Raji (cell line): ENCODE results near the gene SPG11.

ENCODE experiments used
- POLR2A ChIP-seq: IDR thresholded peaks from 2 replicates; pipeline ENCODE4 v1.6.1; 2011; ENCODE audit warnings: low read depth, low read length, control low read depth; ENCODE audit not compliant: insufficient read depth

SPG11 gene

DNA sequence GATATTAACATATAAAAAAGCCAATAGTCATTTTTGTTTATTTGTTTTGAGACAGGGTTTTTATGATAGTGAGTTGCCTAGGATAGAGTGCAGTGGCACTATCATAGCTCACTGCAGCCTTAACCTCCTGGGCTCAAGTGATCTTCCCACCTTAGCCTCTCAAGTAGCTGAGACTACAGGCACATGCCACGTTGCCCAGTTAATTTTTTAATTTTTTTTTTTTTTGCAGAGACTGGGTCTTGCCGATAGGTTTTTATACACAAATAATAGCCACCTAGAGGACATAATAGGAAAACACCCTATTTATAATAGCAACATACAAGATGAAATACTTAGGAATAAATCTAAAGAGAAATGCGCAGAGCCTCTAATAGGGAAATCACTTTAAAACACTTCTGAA lies 113.2 kb downstream of the SPG11 start:
- no peak for TF ChIP-seq POLR2A

DNA sequence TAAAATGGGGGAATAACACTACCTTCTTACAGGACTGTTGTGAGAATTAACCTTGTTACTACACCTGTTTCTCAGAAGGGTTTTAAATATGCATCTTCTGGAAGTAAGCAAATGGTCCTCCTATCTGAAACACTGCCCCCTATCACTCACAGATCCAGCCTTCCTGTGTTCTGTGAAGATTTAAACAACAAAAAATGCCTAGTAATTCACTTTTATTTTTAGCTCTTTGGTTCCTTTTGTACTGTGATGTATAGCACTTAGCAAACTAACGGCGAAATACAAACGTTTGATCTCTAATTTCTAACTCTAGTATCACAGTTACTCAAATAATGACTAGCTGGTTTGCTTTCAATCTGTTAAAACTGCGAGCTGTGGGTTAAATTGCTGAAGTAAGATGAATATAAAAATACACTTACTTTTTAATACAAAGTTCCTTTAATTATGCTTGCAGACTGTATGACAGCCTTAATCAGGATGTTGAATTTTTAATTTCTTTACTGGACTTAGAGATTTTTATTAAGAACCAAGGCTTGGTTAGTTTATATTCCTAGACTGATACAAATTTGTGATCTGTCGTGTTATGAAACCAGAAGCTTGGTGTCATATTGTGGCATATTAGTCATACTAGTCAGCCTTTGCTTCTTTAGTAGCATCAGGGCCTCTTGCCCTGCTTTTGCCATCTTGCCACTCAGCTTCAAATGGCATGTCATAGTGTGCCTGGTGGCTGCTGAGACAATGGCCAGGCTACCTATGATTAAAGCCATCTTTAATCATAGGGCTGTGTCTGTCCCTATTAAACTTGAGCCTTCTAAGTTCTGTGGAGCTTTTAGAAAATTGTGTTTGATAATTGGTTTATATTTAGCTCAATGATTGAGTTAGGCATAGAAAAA lies 117.3 kb downstream of the SPG11 start:
- no peak for TF ChIP-seq POLR2A

- TF ChIP-seq POLR2A: no peak
Measured at GRCh38 chr15:44542596-44542995, 120.9 kb downstream of the SPG11 start.

DNA sequence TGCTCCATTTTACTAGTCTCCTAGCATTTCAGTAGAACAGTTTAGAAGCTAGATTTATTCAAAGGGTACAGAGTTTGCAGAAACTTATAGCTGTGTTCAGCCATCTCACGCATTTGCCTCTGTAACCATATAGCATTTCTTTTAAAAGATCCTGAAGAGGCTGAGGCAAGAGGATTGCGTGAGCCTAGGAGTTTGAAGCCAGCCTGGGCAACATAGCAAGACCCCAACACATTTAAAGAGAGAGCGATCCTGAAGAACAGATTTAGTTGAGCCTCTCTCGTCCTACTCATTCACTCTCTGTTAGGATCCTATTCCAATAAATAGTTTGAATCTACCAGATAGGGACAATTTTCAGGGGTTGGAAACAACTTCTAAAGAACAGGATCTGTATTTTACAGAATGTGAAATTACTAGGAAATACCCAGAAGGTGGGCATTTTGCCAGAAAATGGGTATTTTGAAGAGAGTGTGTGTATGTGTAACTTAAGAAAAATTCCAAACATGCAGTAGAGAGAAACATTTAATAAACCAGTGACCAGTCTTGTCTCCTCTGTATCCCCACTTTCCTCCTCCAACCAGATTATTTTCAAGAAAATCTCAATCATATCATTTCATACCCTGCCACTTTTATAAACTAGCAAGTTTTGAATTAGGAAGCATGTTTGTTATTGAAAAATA lies 122.0 kb downstream of the SPG11 start:
- TF ChIP-seq POLR2A: no peak

DNA sequence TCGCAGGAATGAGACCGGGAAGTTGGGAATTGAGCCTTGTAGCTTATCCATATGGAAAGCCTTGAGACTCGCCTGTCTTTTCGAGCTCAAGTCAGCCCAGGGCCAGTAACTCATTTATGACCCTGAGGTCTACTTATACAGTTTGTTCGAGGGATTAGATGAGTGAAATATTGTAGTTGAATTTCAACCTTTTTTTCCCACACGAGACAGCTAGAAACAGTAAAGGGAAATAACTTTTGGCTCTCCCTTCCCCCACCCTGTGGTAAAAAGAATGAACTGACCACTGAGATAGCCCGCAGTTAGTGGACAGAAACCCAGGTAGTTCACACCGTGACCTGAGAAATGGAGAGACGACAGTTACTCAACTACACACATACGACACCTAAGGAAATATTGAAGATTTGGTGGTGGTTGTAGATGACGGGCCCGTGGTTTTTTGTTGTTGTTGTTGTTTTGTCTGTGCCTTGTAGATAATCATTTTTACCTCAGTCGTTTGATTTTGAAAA lies 125.7 kb downstream of the SPG11 start:
- no peak for TF ChIP-seq POLR2A

DNA sequence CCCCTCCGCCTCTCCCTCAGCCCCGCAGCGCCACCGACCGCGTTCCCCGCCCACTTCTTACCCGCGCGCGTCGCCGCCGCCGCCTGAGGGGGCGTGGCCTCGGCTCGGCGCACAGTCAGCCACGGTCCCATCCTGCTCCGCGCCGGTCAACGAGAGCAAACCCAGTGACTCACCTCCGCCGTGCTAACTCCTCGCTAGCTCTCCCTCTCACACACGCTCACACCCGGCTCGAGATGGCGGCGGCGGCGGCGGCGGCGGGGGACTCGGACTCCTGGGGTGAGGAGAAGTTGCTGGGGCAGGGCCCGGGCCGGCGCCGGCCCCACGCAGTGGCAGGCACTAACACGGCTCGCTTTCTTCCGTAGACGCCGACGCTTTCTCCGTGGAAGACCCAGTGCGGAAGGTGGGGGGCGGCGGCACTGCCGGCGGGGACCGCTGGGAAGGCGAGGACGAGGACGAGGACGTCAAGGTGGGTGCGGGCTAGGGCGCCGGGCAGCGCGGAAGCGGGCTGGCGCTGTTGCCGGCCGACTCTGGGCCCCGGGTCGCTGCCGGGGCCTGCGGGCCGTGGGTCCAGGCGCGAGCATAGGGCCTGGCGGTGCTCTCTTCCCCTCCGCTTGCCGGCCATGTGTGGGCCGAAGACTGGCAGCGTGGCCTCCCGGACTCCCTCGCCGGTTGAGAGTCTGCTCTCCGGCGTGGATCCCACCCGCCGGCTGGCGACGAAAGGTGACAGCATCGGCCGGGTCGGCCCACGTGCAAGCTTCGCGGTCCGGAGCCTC lies 126.3 kb downstream of the SPG11 start, which contains the start of gene EIF3J:
Gene EIF3J, plus strand, starts transcription at position 186 of the 773 bp plus-strand sequence. Its CDS starts 48 bp downstream, at position 234.
- TF ChIP-seq POLR2A: peak; percentile 87

GRCh38 chr15:44536302-44536961 lies 127.0 kb downstream of the SPG11 start:
- TF ChIP-seq POLR2A: peak; percentile 86

- TF ChIP-seq POLR2A: no peak
Measured at GRCh38 chr15:44535523-44536301, 127.8 kb downstream of the SPG11 start.

GRCh38 chr15:44535092-44535491 lies 128.4 kb downstream of the SPG11 start:
- no peak for TF ChIP-seq POLR2A

- no peak for TF ChIP-seq POLR2A
Measured at GRCh38 chr15:44532689-44533088, 130.8 kb downstream of the SPG11 start.

GRCh38 chr15:44530653-44531052 lies 132.8 kb downstream of the SPG11 start:
- no peak for TF ChIP-seq POLR2A

DNA sequence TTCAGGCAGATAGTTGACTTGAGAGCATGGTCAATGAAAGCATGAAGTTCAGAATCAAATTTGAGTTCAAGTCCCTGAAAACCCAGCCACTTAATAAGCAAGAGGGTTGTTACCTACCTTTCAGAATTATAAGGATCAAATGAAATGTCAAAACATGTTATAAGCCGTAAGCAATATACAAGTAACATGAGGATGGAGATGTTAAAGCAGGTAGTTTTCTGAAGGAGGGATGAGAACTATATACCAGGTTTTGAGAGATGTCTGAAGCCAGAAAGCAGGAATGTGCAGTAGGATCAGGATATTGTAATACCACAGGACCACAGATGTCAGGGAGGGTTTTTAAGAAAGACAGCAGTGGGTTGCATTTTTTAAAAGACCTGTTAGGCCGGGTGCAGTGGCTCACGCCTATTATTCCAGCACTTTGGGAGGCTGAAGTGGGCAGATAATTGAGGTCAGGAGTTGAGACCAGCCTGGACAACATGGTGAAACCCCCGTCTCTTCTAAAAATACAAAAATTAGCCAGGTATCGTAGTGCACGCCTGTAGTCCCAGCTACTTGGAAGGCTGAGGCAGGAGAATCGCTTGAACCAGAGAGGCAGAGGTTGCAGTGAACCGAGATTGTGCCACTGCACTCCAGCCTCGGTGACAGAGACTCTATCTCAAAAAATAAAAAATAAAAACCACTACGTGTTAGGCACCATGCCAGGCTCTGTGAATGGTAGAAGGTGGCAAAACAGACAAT lies 133.4 kb downstream of the SPG11 start:
- no peak for TF ChIP-seq POLR2A

DNA sequence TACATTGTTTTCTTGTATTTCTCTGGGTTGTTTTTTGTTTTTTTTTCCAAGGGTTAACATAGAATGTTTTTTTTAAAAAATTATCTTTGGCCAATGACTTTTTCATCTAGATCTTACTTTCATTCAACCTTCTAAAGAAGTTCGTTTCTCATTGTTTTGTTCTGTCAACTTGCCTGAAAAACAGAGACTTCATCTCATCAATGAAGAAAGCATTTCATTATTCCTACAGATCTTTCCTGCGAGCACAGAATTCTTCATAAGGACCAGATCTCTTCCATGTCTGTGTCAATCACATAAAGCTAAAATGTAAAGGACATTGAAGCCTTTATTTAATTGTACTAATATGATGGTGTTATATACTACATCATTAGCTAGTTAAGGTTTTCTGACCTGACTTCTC lies 136.2 kb downstream of the SPG11 start:
- TF ChIP-seq POLR2A: no peak
